ENCODE results near the gene TMC1.

TMC1 gene

DNA sequence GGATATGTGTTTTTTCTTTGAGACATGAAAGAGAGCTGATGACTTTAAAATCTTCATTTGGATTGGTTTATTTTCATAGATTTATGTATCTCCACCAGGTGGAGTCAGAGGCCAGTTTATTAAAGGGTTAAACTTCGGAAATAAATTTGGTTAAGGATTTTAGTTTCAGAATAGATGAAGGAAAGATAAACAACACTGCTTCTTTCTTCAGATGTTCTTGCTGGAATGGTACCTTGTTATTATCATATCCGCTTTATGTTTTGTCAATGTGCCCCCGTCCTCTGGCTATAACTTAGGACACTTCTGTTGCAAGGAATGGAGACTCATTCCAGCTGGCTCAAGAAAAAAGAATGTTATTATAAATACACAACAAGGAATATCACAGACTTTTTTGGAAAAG is 350.3 kb downstream of the TMC1 start:
- TF ChIP-seq CREB1 (IDR thresholded peaks at IDR 0.05; ENCODE audit: low read depth): no peak
- TF ChIP-seq RAD21 (IDR thresholded peaks at IDR 0.05; ENCODE audit: low read depth): peak; percentile 52
- TF ChIP-seq NFIC (IDR thresholded peaks at IDR 0.05): no peak
- TF ChIP-seq TAF1 (IDR thresholded peaks at IDR 0.05; ENCODE audit: low read depth): no peak

DNA sequence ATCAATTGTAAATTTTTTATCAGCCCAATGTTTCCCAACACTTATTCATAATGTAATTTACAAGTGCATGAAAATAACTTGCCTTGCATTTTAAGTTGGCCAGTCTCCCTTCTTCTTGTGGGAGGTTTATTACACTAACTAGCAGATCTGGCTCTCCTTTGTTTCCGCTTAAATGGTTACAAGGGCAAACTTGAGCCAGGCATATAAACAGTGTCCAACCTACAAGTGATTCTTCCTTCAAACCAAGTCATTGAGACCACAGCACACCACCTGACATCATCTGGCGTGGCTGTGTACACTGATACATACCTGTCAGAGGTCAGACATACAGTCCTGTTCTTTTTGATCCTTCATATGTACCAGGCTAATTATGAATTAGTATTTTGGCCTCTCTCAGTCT is 351.3 kb downstream of the TMC1 start:
- TF ChIP-seq TAF1 (IDR thresholded peaks at IDR 0.05; ENCODE audit: low read depth) (no peak), NFIC (IDR thresholded peaks at IDR 0.05) (no peak), ZBTB7A (IDR thresholded peaks at IDR 0.05; ENCODE audit: low read depth) (no peak), YY1 (IDR thresholded peaks at IDR 0.05; ENCODE audit: low read depth) (no peak), CREB1 (IDR thresholded peaks at IDR 0.05; ENCODE audit: low read depth) (no peak), EP300 (IDR thresholded peaks at IDR 0.05; ENCODE audit: borderline replicate concordance) (no peak), FOXM1 (IDR thresholded peaks at IDR 0.05; ENCODE audit: borderline replicate concordance, low read depth) (no peak), EGR1 (IDR thresholded peaks at IDR 0.05) (no peak), TCF12 (IDR thresholded peaks at IDR 0.05; ENCODE audit: low read depth) (no peak), TEAD4 (IDR thresholded peaks at IDR 0.05) (no peak), CEBPB (IDR thresholded peaks at IDR 0.05) (no peak), RAD21 (IDR thresholded peaks at IDR 0.05; ENCODE audit: low read depth) (no peak)
- TF ChIP-seq, protein P1, sequence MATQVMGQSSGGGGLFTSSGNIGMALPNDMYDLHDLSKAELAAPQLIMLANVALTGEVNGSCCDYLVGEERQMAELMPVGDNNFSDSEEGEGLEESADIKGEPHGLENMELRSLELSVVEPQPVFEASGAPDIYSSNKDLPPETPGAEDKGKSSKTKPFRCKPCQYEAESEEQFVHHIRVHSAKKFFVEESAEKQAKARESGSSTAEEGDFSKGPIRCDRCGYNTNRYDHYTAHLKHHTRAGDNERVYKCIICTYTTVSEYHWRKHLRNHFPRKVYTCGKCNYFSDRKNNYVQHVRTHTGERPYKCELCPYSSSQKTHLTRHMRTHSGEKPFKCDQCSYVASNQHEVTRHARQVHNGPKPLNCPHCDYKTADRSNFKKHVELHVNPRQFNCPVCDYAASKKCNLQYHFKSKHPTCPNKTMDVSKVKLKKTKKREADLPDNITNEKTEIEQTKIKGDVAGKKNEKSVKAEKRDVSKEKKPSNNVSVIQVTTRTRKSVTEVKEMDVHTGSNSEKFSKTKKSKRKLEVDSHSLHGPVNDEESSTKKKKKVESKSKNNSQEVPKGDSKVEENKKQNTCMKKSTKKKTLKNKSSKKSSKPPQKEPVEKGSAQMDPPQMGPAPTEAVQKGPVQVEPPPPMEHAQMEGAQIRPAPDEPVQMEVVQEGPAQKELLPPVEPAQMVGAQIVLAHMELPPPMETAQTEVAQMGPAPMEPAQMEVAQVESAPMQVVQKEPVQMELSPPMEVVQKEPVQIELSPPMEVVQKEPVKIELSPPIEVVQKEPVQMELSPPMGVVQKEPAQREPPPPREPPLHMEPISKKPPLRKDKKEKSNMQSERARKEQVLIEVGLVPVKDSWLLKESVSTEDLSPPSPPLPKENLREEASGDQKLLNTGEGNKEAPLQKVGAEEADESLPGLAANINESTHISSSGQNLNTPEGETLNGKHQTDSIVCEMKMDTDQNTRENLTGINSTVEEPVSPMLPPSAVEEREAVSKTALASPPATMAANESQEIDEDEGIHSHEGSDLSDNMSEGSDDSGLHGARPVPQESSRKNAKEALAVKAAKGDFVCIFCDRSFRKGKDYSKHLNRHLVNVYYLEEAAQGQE (IDR thresholded peaks at IDR 0.05; ENCODE audit: low read depth): no peak
- TF ChIP-seq, protein P2, sequence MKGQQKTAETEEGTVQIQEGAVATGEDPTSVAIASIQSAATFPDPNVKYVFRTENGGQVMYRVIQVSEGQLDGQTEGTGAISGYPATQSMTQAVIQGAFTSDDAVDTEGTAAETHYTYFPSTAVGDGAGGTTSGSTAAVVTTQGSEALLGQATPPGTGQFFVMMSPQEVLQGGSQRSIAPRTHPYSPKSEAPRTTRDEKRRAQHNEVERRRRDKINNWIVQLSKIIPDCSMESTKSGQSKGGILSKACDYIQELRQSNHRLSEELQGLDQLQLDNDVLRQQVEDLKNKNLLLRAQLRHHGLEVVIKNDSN (IDR thresholded peaks at IDR 0.05): no peak
- TF ChIP-seq, protein P3, sequence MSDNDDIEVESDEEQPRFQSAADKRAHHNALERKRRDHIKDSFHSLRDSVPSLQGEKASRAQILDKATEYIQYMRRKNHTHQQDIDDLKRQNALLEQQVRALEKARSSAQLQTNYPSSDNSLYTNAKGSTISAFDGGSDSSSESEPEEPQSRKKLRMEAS (IDR thresholded peaks at IDR 0.05): no peak

DNA sequence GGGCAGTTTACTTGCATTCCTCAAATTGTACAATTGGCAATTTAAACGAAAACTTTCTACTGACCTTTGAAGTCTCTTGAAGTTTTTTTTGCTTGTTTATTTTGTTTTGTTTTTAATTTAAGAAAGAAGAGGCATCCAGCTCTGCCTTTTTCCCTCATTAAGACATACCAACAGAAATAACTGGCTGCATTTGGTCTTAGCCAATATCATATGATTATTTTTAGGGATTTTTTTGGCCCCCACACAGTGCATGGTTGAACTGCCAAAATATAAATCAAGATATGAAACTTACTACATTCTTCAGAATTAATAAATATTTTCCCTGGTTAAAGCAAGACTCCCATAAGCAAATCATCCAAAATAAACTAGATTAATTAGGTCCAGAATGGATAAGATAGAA is 352.0 kb downstream of the TMC1 start:
- TF ChIP-seq CREB1 (IDR thresholded peaks at IDR 0.05; ENCODE audit: low read depth) (no peak), NFIC (IDR thresholded peaks at IDR 0.05) (no peak)
- TF ChIP-seq, protein P3 (IDR thresholded peaks at IDR 0.05): no peak

DNA sequence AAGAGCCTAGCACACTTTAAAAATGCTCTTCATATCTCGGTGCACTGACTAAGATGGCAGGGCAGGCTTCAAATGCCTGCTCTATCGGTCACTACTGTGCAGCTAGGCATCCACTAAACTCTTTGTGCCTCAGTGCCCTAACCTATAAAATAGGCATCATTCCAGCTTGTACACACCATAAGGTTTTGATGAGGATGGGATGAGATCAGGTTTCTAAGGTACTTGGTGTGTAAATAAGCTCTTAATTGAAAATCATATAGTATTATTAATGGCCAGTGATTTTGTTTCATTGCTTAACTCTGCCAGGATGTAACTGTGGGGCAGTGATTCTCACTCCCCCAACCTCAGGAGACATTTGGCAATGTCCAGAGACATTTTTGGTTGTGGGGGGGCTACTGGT is 352.9 kb downstream of the TMC1 start:
- no peak for TF ChIP-seq CEBPB (IDR thresholded peaks at IDR 0.05)
- no peak for TF ChIP-seq EGR1 (IDR thresholded peaks at IDR 0.05)
- TF ChIP-seq YY1 (IDR thresholded peaks at IDR 0.05; ENCODE audit: low read depth): no peak
- TF ChIP-seq FOXM1 (IDR thresholded peaks at IDR 0.05; ENCODE audit: borderline replicate concordance, low read depth): no peak
- TF ChIP-seq, protein P1 (IDR thresholded peaks at IDR 0.05; ENCODE audit: low read depth): no peak
- no peak for TF ChIP-seq TAF1 (IDR thresholded peaks at IDR 0.05; ENCODE audit: low read depth)
- TF ChIP-seq CREB1 (IDR thresholded peaks at IDR 0.05; ENCODE audit: low read depth): no peak
- no peak for TF ChIP-seq RAD21 (IDR thresholded peaks at IDR 0.05; ENCODE audit: low read depth)
- TF ChIP-seq, protein P2 (IDR thresholded peaks at IDR 0.05): no peak
- no peak for TF ChIP-seq ZBTB7A (IDR thresholded peaks at IDR 0.05; ENCODE audit: low read depth)
- TF ChIP-seq TCF12 (IDR thresholded peaks at IDR 0.05; ENCODE audit: low read depth): no peak
- no peak for TF ChIP-seq EP300 (IDR thresholded peaks at IDR 0.05; ENCODE audit: borderline replicate concordance)
- TF ChIP-seq NFIC (IDR thresholded peaks at IDR 0.05): no peak
- TF ChIP-seq, protein P3 (IDR thresholded peaks at IDR 0.05): no peak
- no peak for TF ChIP-seq TEAD4 (IDR thresholded peaks at IDR 0.05)

DNA sequence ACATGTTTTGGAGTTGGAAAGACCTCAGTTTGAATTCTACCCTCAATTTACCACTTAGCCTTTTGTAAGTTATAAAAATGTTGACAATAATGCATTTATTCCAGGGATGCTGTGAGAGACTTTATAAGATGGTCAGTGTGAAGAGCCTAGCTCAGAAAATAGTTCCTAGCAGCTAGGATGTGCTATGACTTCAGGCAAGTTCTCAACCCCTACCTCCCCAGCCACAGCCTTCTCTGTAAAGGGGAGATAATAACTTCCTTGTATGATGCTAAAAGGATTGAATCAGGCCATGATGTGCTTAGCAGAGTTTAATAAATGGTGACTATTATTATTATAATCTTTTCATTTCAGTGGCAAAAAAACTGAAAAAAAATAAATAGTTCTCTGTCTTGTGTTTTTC is 353.8 kb downstream of the TMC1 start:
- TF ChIP-seq CEBPB (IDR thresholded peaks at IDR 0.05) (no peak), FOXM1 (IDR thresholded peaks at IDR 0.05; ENCODE audit: borderline replicate concordance, low read depth) (no peak), EGR1 (IDR thresholded peaks at IDR 0.05) (no peak)
- TF ChIP-seq, protein P3 (IDR thresholded peaks at IDR 0.05): no peak

DNA sequence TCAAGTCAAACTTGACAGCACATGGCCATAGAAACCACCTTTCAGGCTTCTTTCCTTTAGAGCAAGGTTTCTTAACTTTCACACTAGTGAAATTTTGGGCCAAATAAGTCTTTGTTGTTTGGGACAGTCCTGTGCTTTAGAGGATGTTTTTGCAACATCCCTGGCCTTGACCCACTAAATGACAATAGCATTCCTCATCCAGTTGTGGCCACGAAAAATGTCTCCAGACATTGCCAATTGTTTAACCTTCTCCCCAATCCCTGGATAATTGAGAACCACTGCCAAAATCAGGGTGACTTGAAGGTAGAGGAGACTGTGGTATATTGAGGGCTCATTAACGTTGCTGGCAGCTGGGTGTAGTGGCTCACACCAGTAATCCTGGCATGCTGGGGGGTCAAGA is 359.4 kb downstream of the TMC1 start:
- TF ChIP-seq ZBTB7A (IDR thresholded peaks at IDR 0.05; ENCODE audit: low read depth) (no peak), FOXM1 (IDR thresholded peaks at IDR 0.05; ENCODE audit: borderline replicate concordance, low read depth) (no peak), EGR1 (IDR thresholded peaks at IDR 0.05) (no peak), NFIC (IDR thresholded peaks at IDR 0.05) (no peak), TCF12 (IDR thresholded peaks at IDR 0.05; ENCODE audit: low read depth) (no peak), RAD21 (IDR thresholded peaks at IDR 0.05; ENCODE audit: low read depth) (no peak), TAF1 (IDR thresholded peaks at IDR 0.05; ENCODE audit: low read depth) (no peak), EP300 (IDR thresholded peaks at IDR 0.05; ENCODE audit: borderline replicate concordance) (no peak), CREB1 (IDR thresholded peaks at IDR 0.05; ENCODE audit: low read depth) (no peak), CEBPB (IDR thresholded peaks at IDR 0.05) (no peak), YY1 (IDR thresholded peaks at IDR 0.05; ENCODE audit: low read depth) (no peak), TEAD4 (IDR thresholded peaks at IDR 0.05) (no peak)
- TF ChIP-seq, protein P2 (IDR thresholded peaks at IDR 0.05): no peak
- TF ChIP-seq, protein P1 (IDR thresholded peaks at IDR 0.05; ENCODE audit: low read depth): no peak
- TF ChIP-seq, protein P3 (IDR thresholded peaks at IDR 0.05): no peak

Measured in Ishikawa (cell line).